Right atrium auricular region (tissue), 2 donors: ENCODE data around the gene RREB1. TPM values are rescaled to one million over a fixed set of nuclear protein-coding genes. Genes with fewer than 3 reads are reported as not detected.

Experiments
- DNase-seq: peaks from one replicate; pipeline ENCODE4 v3.0.0-alpha.2; 2019; ENCODE audit warnings: low spot score
- H3K27ac ChIP-seq, 2 donors: fragments of 200-600 bp; sonication (generic); 1 replicate in 1 of 2; 2 replicates in 1 of 2; pipeline ENCODE4 v1.5.1; 2016 to 2019
- H3K27me3 ChIP-seq, 2 donors: fragments of 200-600 bp; sonication (generic); one replicate each; pipeline versions ENCODE4 v1.5.1 to v1.6.0; 2017 to 2019
- H3K36me3 ChIP-seq: fragments of 200-600 bp; sonication (generic); one replicate; pipeline ENCODE4 v1.5.1; 2016
- H3K4me1 ChIP-seq, 2 donors: fragments of 200-600 bp; sonication (generic); one replicate each; pipeline versions ENCODE4 v1.5.1 to v1.6.0; 2017 to 2019
- H3K4me3 ChIP-seq, 2 donors: fragments of 200-600 bp; sonication (generic); 1 replicate in 1 of 2; 2 replicates in 1 of 2; pipeline ENCODE4 v1.5.1; 2017 to 2019; ENCODE audit warnings: mild to moderate bottlenecking in 1 of 2, moderate library complexity in 1 of 2
- H3K9me3 ChIP-seq, 2 donors: fragments of 200-600 bp; sonication (generic); one replicate each; pipeline ENCODE4 v1.5.1; 2019
- total RNA-seq, 2 donors: library from RNA; depleted of rRNA; stranded (reverse); fragments of >200 nt; gene quantifications; one replicate each; pipeline ENCODE4 v1.1.0, GENCODE V29; 2016
- TF ChIP-seq, protein P1 (sequence below), 2 donors: fragments of 200-600 bp; sonication (generic); IDR thresholded peaks; one replicate each; pipeline ENCODE4 v1.5.1; 2019; ENCODE audit warnings: antibody characterized with exemption in 2 of 2

The RREB1 gene
- total RNA-seq, 2 donors from 2014 or later: 25.5 to 30.3 TPM

DNA sequence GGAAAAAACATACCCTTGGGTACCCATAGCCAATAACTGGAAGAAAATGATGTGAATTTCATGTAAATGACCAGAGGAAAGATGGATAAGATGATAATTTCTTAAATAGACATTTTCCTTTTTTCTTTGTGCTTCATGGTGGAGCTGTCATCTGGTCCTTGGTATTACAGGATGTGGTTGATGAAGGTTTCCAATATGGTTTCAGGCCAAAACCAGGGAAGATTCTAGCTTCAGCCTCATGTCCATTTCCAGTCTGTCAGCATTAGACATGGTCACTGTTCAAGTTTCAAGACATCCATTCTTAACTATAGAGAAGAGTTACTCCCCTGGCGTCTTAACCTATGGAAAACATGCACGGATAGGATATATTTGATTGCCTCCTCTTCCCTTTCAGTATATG lies 141.6 kb downstream of the RREB1 start:
- Histone ChIP-seq H3K27ac (no peak overlapping the region), H3K4me1 (no peaks in the 10 kb centered on the region), H3K4me3 (no peak overlapping the region), H3K36me3 (peaks cover 67% of the 10 kb centered on the region), H3K9me3 (no peaks in the 10 kb centered on the region), H3K27me3 (no peaks in the 10 kb centered on the region)
- no peak for DNase-seq
- TF ChIP-seq, protein P1, sequence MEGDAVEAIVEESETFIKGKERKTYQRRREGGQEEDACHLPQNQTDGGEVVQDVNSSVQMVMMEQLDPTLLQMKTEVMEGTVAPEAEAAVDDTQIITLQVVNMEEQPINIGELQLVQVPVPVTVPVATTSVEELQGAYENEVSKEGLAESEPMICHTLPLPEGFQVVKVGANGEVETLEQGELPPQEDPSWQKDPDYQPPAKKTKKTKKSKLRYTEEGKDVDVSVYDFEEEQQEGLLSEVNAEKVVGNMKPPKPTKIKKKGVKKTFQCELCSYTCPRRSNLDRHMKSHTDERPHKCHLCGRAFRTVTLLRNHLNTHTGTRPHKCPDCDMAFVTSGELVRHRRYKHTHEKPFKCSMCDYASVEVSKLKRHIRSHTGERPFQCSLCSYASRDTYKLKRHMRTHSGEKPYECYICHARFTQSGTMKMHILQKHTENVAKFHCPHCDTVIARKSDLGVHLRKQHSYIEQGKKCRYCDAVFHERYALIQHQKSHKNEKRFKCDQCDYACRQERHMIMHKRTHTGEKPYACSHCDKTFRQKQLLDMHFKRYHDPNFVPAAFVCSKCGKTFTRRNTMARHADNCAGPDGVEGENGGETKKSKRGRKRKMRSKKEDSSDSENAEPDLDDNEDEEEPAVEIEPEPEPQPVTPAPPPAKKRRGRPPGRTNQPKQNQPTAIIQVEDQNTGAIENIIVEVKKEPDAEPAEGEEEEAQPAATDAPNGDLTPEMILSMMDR (IDR thresholded peaks at IDR 0.05): no peak

- Histone ChIP-seq H3K9me3 (no peaks in the 10 kb centered on the region), H3K36me3 (peaks cover 67% of the 10 kb centered on the region), H3K27me3 (no peaks in the 10 kb centered on the region), H3K27ac (no peak overlapping the region), H3K4me1 (peaks cover 0 to 6% of the 10 kb centered on the region in 2 donors), H3K4me3 (no peak overlapping the region)
- no peak for DNase-seq
- TF ChIP-seq, protein P1 (IDR thresholded peaks at IDR 0.05): no peak
Measured at GRCh38 chr6:7249946-7250643, 142.3 kb downstream of the RREB1 start.

DNA sequence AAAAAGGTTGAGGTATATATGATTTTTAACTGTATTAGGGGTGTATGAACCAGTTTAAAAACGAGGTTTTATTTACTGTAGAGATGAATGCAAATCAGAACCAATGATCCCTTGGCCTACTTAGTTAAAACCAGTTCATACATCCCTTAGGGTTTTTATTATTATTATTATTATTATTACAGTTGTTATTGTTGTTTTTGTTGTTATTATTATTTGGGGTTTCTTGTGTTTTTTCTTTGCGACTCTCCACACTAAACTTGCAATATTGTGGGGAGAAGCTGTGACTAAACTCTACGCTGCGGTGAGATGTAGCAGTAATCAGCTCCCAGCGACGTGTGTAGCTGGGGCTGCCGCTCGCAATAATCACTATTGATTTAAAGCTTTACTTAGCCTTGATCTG lies 143.1 kb downstream of the RREB1 start:
- Histone ChIP-seq H3K27me3 (no peaks in the 10 kb centered on the region), H3K27ac (no peak overlapping the region), H3K36me3 (peaks cover 62% of the 10 kb centered on the region), H3K4me3 (no peak overlapping the region), H3K4me1 (peaks cover 0 to 9% of the 10 kb centered on the region in 2 donors), H3K9me3 (peaks cover 0 to 3% of the 10 kb centered on the region in 2 donors)
- TF ChIP-seq, protein P1 (IDR thresholded peaks at IDR 0.05): no peak
- DNase-seq: no peak

DNA sequence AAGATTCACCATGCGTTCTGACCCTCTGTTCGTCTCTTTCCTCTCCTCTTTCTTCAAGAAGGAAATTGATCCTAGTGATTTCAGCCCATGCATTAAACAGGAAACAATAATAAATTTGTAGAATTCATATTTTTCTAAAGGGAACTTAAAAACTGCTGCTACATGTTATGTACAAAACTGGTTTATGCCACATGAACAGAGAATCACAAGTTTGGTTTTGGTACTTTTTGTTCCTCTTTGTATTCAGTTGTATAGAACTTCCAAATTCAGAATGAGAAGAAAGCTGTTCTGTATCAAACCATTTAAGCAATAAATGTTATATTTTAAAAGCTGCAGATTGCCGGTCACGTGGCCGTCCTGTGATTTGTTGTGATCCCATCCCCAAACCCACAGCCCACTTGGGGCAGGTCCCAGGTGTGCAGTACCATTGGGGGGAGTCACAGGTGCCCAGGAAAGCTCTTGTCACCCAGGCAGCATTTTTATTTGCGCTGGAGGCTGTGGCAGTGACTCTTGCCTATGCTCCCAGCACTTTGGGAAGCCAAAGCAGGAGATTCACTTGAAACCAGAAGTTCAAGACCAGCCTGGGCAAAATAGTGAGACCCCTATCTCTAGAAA lies 144.0 kb downstream of the RREB1 start:
- no peak overlapping the region for H3K4me3 ChIP-seq
- H3K27ac ChIP-seq: no peak overlapping the region
- H3K36me3 ChIP-seq: peaks cover 52% of the 10 kb centered on the region
- H3K9me3 ChIP-seq: peaks cover 0 to 11% of the 10 kb centered on the region in 2 donors
- TF ChIP-seq, protein P1 (IDR thresholded peaks at IDR 0.05): no peak
- no peak for DNase-seq
- no peaks in the 10 kb centered on the region for H3K27me3 ChIP-seq
- H3K4me1 ChIP-seq: peaks cover 0 to 9% of the 10 kb centered on the region in 2 donors

GRCh38 chr6:7252390-7252789 lies 144.6 kb downstream of the RREB1 start:
- H3K4me1 ChIP-seq: peaks cover 0 to 9% of the 10 kb centered on the region in 2 donors
- H3K27ac ChIP-seq: no peak overlapping the region
- TF ChIP-seq, protein P1 (IDR thresholded peaks at IDR 0.05): no peak
- DNase-seq: no peak
- H3K27me3 ChIP-seq: no peaks in the 10 kb centered on the region
- H3K4me3 ChIP-seq: no peak overlapping the region
- H3K36me3 ChIP-seq: peaks cover 46% of the 10 kb centered on the region
- H3K9me3 ChIP-seq: peaks cover 0 to 11% of the 10 kb centered on the region in 2 donors
